HCT116 (cell line): ENCODE measurements around the gene NOX3. TPM values are rescaled to one million over a fixed set of nuclear protein-coding genes. Genes with fewer than 3 reads are reported as not detected.

Experiments used
- ATAC-seq: fragments of 200-7000 bp; cut with Tn5 transposase; 2 replicates; pipeline ENCODE4 v1.9.1; 2020; ENCODE audit warnings: mild to moderate bottlenecking, moderate library complexity
- BruUV-seq: library from RNA; stranded (reverse); fragments of 400-500 nt; replicated peaks from 2 replicates; lab custom pipeline; 2021; lab: Mats Ljungman, UMichigan
- CTCF ChIA-PET: fragments of 300-600 bp; sonication (Branson Sonifier 250); formaldehyde crosslinking; loops from one replicate; lab custom pipeline; 2021; ENCODE audit warnings: antibody characterized with exemption; lab: Charles Lee
- POLR2A ChIA-PET: fragments of 300-600, 350-600 bp; sonication (Branson Sonifier 250); formaldehyde crosslinking; loops from one replicate; lab custom pipeline; 2021; ENCODE audit warnings: antibody characterized with exemption; lab: Charles Lee
- RAD21 ChIA-PET, 2 experiments: fragments of 300-600 bp; sonication (Branson Sonifier 250); formaldehyde crosslinking; loops; one replicate each; lab custom pipeline; 2023; ENCODE audit warnings: low total read pairs in 2 of 2; ENCODE audit not compliant: uncharacterized antibody in 2 of 2, unreplicated experiment in 2 of 2, low non-redundant PET in 1 of 2; lab: Charles Lee
- DNase-seq: peaks from one replicate; pipeline ENCODE4 v3.0.0-alpha.2; 2010; ENCODE audit warnings: low read depth, low spot score
- H2AFZ ChIP-seq: fragments of 200-600 bp; shearing (Covaris generic), sonication (generic); 2 replicates; pipeline ENCODE4 v1.6.1; 2017; ENCODE audit warnings: low read depth, mixed run types, mixed read lengths, antibody characterized with exemption, low read length; ENCODE audit not compliant: poor library complexity, severe bottlenecking
- H3K27ac ChIP-seq: 2 replicates; pipeline ENCODE4 v1.5.1; 2012; ENCODE audit warnings: low read depth, low read length
- H3K27me3 ChIP-seq: fragments of 200-600 bp; sonication (generic); 2 replicates; pipeline ENCODE4 v1.6.1; 2016; ENCODE audit warnings: mixed run types, low read length, mixed read lengths; ENCODE audit not compliant: insufficient read depth
- H3K36me3 ChIP-seq, 2 experiments: fragments of 200-500 bp in 1 of 2; fragments of 200-600 bp in 1 of 2; sonication (Bioruptor generic) in 1 of 2; sonication (generic) in 1 of 2; 2 replicates each; pipeline versions ENCODE4 v1.5.1 to v1.6.1; 2014 to 2016; ENCODE audit warnings: low read length in 2 of 2, inconsistent platforms in 1 of 2, mixed read lengths in 1 of 2, mixed run types in 1 of 2; ENCODE audit not compliant: insufficient read depth in 2 of 2, control insufficient read depth in 1 of 2
- H3K4me1 ChIP-seq, 2 experiments: fragments of 200-600 bp in 1 of 2; sonication (generic) in 1 of 2; 2 replicates each; pipeline versions ENCODE4 v1.5.1 to v1.6.1; 2012 to 2017; ENCODE audit warnings: low read length in 2 of 2, inconsistent platforms in 1 of 2, mild to moderate bottlenecking in 1 of 2, mixed read lengths in 1 of 2, mixed run types in 1 of 2, moderate library complexity in 1 of 2; ENCODE audit not compliant: insufficient read depth in 2 of 2, control insufficient read depth in 1 of 2
- H3K4me2 ChIP-seq: fragments of 200-600 bp; sonication (generic); 2 replicates; pipeline ENCODE4 v1.6.1; 2017; ENCODE audit warnings: mixed run types, low read length, mixed read lengths
- H3K4me3 ChIP-seq, 2 experiments: fragments of 200-600 bp in 1 of 2; sonication (generic) in 1 of 2; replicated peaks in 1 of 2; 2 replicates each; pipeline ENCODE4 v1.5.1; 2011 to 2016; ENCODE audit warnings: low read length in 2 of 2, control low read depth in 1 of 2, low read depth in 1 of 2, mild to moderate bottlenecking in 1 of 2, mixed read lengths in 1 of 2, mixed run types in 1 of 2
- H3K79me2 ChIP-seq: fragments of 200-600 bp; sonication (generic); 2 replicates; pipeline ENCODE4 v1.6.1; 2017; ENCODE audit warnings: mild to moderate bottlenecking, mixed run types, low read length, moderate library complexity, mixed read lengths; ENCODE audit not compliant: insufficient read depth
- H3K9ac ChIP-seq: fragments of 200-600 bp; sonication (generic); 2 replicates; pipeline ENCODE4 v1.6.1; 2016; ENCODE audit warnings: low read length, mixed read lengths
- H3K9me2 ChIP-seq: fragments of 200-600 bp; sonication (generic), shearing (Covaris generic); 2 replicates; pipeline ENCODE4 v1.6.1; 2017; ENCODE audit warnings: mixed run types, mild to moderate bottlenecking, moderate library complexity; ENCODE audit not compliant: insufficient read depth
- H3K9me3 ChIP-seq, 2 experiments: fragments of 200-500 bp in 1 of 2; fragments of 200-600 bp in 1 of 2; sonication (Bioruptor generic) in 1 of 2; sonication (generic) in 1 of 2; 2 replicates each; pipeline ENCODE4 v1.6.1; 2014 to 2017; ENCODE audit warnings: low read length in 2 of 2, mixed read lengths in 2 of 2, inconsistent platforms in 1 of 2, low read depth in 1 of 2, mild to moderate bottlenecking in 1 of 2, mixed run types in 1 of 2, moderate library complexity in 1 of 2; ENCODE audit not compliant: control insufficient read depth in 1 of 2, insufficient read depth in 1 of 2
- H4K20me1 ChIP-seq: fragments of 200-600 bp; sonication (generic), shearing (Covaris generic); 2 replicates; pipeline ENCODE4 v1.6.1; 2017; ENCODE audit warnings: mixed run types, mild to moderate bottlenecking, moderate library complexity; ENCODE audit not compliant: insufficient read depth
- CBX3 ChIP-seq: IDR thresholded peaks from 2 replicates; pipeline ENCODE4 v1.6.1; 2012; ENCODE audit warnings: low read depth
- EGR1 ChIP-seq: IDR thresholded peaks from 2 replicates; pipeline ENCODE4 v1.6.1; 2012; ENCODE audit warnings: low read depth
- ELF1 ChIP-seq: IDR thresholded peaks from 2 replicates; pipeline ENCODE4 v1.6.1; 2012; ENCODE audit warnings: low read depth, borderline replicate concordance
- EZH2 ChIP-seq: fragments of 200-600 bp; sonication (generic); IDR thresholded peaks from 2 replicates; pipeline ENCODE4 v1.6.1; 2017; ENCODE audit warnings: antibody characterized with exemption, mixed run types
- EZH2phosphoT487 ChIP-seq: fragments of 200-600 bp; IDR thresholded peaks from 2 replicates; pipeline ENCODE4 v1.6.1; 2018; ENCODE audit warnings: antibody characterized with exemption, borderline replicate concordance
- FOSL1 ChIP-seq: IDR thresholded peaks from 2 replicates; pipeline ENCODE4 v1.6.1; 2012; ENCODE audit warnings: low read depth
- JUND ChIP-seq: IDR thresholded peaks from 2 replicates; pipeline ENCODE4 v1.6.1; 2012
- POLR2AphosphoS5 ChIP-seq: IDR thresholded peaks from 2 replicates; pipeline ENCODE4 v1.6.1; 2011; ENCODE audit warnings: mild to moderate bottlenecking, low read depth, low read length, moderate library complexity
- SRF ChIP-seq: IDR thresholded peaks from 2 replicates; pipeline ENCODE4 v1.6.1; 2012; ENCODE audit warnings: low read depth
- YY1 ChIP-seq: IDR thresholded peaks from 2 replicates; pipeline ENCODE4 v1.6.1; 2011; ENCODE audit warnings: low read length, low read depth, moderate library complexity, mild to moderate bottlenecking; ENCODE audit not compliant: insufficient replicate concordance; ENCODE audit errors: extremely low read depth
- intact Hi-C: fragments of 100-400 bp; cut with micrococcal nuclease; formaldehyde crosslinking; loops from 2 replicates; pipeline ENCODE4 v1.10.0; 2022
- total RNA-seq: library from RNA; stranded (reverse); gene quantifications from one replicate; pipeline ENCODE4 v1.2.1, GENCODE V29; 2021; ENCODE audit not compliant: unreplicated experiment
- TF ChIP-seq, protein P1 (sequence below): IDR thresholded peaks from 2 replicates; pipeline ENCODE4 v1.6.1; 2011; ENCODE audit warnings: mild to moderate bottlenecking, low read length, moderate library complexity; ENCODE audit not compliant: insufficient replicate concordance; ENCODE audit errors: extremely low read depth
- TF ChIP-seq, protein P2 (sequence below), 3 experiments: fragments of 200-600 bp in 1 of 3; sonication (generic) in 1 of 3; IDR thresholded peaks in 2 of 3; conservative IDR thresholded peaks in 1 of 3; 2 replicates each; pipeline ENCODE4 v1.5.1; 2012 to 2017; ENCODE audit warnings: low read depth in 2 of 3, low read length in 2 of 3, antibody characterized with exemption in 1 of 3, borderline replicate concordance in 1 of 3, control low read depth in 1 of 3, mild to moderate bottlenecking in 1 of 3, mixed read lengths in 1 of 3, mixed run types in 1 of 3, moderate library complexity in 1 of 3; ENCODE audit not compliant: insufficient read depth in 1 of 3

NOX3 gene
- total RNA-seq, 1 experiment from 2014 or later, result not detected

DNA sequence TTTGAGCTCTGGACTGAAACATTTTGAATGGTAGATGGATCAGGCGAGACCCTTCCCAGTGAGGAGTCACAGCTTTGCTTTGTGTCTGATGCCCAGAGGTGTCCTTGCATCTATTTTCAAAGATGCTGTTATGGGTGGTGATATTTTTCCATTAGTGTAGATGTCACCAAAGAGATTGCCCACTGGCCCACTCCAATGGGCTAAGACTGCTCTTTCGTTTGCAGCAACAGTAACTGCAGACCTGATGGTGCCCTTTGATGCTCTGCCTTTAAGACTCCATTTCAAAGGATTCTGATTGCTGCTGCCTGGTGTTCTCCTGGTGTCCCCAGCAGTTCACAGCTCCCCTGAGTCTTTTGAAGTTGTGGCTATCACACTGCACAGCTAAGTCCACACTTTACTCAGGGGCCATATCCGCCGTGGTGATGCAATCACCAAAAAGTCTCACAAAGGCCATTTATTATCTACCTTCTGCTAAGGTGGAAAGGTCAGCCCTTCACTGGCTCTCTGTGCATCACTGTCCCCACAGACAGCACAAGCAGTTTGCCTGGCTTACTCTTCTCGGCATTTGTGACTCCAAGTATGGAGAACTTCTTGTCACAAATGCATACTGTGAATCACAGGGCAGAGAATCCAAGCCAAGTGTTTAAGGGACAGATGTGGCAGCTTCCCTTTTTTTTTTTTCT lies 56.4 kb downstream of the NOX3 start:
- ChIA-PET POLR2A (no interaction called here), RAD21 (no interaction called here), CTCF (no interaction called here)
- Histone ChIP-seq H4K20me1 (no peaks in the 10 kb centered on the region), H3K9ac (no peak overlapping the region), H3K27ac (no peak overlapping the region), H3K4me2 (no peak overlapping the region), H3K4me3 (no peak overlapping the region), H3K4me1 (no peaks in the 10 kb centered on the region), H3K9me2 (no peaks in the 10 kb centered on the region), H3K9me3 (no peaks in the 10 kb centered on the region), H3K36me3 (no peaks in the 10 kb centered on the region), H2AFZ (no peak overlapping the region), H3K27me3 (no peaks in the 10 kb centered on the region; the same call in 1 of the 2 replicates), H3K79me2 (no peaks in the 10 kb centered on the region)
- no peak for TF ChIP-seq CBX3
- no peak for TF ChIP-seq EZH2
- no peak for TF ChIP-seq SRF
- TF ChIP-seq JUND, result no peak
- TF ChIP-seq EZH2phosphoT487, result no peak
- no peak for TF ChIP-seq YY1
- TF ChIP-seq, protein P1, sequence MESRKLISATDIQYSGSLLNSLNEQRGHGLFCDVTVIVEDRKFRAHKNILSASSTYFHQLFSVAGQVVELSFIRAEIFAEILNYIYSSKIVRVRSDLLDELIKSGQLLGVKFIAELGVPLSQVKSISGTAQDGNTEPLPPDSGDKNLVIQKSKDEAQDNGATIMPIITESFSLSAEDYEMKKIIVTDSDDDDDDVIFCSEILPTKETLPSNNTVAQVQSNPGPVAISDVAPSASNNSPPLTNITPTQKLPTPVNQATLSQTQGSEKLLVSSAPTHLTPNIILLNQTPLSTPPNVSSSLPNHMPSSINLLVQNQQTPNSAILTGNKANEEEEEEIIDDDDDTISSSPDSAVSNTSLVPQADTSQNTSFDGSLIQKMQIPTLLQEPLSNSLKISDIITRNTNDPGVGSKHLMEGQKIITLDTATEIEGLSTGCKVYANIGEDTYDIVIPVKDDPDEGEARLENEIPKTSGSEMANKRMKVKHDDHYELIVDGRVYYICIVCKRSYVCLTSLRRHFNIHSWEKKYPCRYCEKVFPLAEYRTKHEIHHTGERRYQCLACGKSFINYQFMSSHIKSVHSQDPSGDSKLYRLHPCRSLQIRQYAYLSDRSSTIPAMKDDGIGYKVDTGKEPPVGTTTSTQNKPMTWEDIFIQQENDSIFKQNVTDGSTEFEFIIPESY, result no peak
- no peak for TF ChIP-seq EGR1
- no peak for TF ChIP-seq ELF1
- no peak for TF ChIP-seq FOSL1
- TF ChIP-seq, protein P2, sequence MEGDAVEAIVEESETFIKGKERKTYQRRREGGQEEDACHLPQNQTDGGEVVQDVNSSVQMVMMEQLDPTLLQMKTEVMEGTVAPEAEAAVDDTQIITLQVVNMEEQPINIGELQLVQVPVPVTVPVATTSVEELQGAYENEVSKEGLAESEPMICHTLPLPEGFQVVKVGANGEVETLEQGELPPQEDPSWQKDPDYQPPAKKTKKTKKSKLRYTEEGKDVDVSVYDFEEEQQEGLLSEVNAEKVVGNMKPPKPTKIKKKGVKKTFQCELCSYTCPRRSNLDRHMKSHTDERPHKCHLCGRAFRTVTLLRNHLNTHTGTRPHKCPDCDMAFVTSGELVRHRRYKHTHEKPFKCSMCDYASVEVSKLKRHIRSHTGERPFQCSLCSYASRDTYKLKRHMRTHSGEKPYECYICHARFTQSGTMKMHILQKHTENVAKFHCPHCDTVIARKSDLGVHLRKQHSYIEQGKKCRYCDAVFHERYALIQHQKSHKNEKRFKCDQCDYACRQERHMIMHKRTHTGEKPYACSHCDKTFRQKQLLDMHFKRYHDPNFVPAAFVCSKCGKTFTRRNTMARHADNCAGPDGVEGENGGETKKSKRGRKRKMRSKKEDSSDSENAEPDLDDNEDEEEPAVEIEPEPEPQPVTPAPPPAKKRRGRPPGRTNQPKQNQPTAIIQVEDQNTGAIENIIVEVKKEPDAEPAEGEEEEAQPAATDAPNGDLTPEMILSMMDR (IDR thresholded peaks at IDR 0.05 in 2 of 3, conservative IDR thresholded peaks at IDR 0.05 in 1 of 3; ENCODE audit: borderline replicate concordance in 1 of 3, insufficient read depth in 1 of 3, low read depth in 2 of 3, low read length in 2 of 3), result no peak
- TF ChIP-seq POLR2AphosphoS5, result no peak
- DNase-seq (no peak), ATAC-seq (no peak)
- intact Hi-C loops, result no loop called here
- no TSS peak for BruUV-seq
